NOMO-1 treated with dmso at 0.1 percent for 144 hours (cell line): Measurements from ENCODE around the gene OTUB1.

Experiments
- DNase-seq: peaks from one replicate; lab custom pipeline; 2025; ENCODE audit not compliant: unreplicated experiment; lab: John Stamatoyannopoulos, UW

The OTUB1 gene

GRCh38 chr11:64022125-64022784 is 36.0 kb downstream of the OTUB1 start:
- no peak for DNase-seq

GRCh38 chr11:64023712-64024710 is 37.8 kb downstream of the OTUB1 start:
- no peak for DNase-seq

GRCh38 chr11:64025205-64025604 is 39.0 kb downstream of the OTUB1 start:
- DNase-seq: no peak

GRCh38 chr11:64026575-64027205 is 40.5 kb downstream of the OTUB1 start:
- no peak for DNase-seq

GRCh38 chr11:64027651-64028397 is 41.6 kb downstream of the OTUB1 start:
- peak; percentile 77 for DNase-seq

- peak; percentile 42 for DNase-seq
These were observed 42.3 kb downstream of the OTUB1 start for GRCh38 chr11:64028398-64029115.

GRCh38 chr11:64029773-64030172 is 43.5 kb downstream of the OTUB1 start:
- DNase-seq: no peak

GRCh38 chr11:64031001-64031400 is 44.8 kb downstream of the OTUB1 start:
- DNase-seq: no peak

- DNase-seq: no peak
These were observed 45.8 kb downstream of the OTUB1 start for GRCh38 chr11:64032050-64032449.

- DNase-seq: no peak
These were observed 48.2 kb downstream of the OTUB1 start for GRCh38 chr11:64034411-64034811.

GRCh38 chr11:64035081-64035524 is 48.9 kb downstream of the OTUB1 start:
- no peak for DNase-seq

- DNase-seq: no peak
These were observed 49.3 kb downstream of the OTUB1 start, which contains the start of gene FLRT1 for GRCh38 chr11:64035576-64035975. TSS of gene FLRT1 (plus strand) at chr11:64035931. CDS start at chr11:64116268, 80,337 bp downstream.

- DNase-seq: no peak
These were observed 50.1 kb downstream of the OTUB1 start for GRCh38 chr11:64036087-64037026.

- no peak for DNase-seq
These were observed 50.9 kb downstream of the OTUB1 start for GRCh38 chr11:64037027-64037634.

- no peak for DNase-seq
These were observed 52.3 kb downstream of the OTUB1 start for GRCh38 chr11:64038500-64038899.

- DNase-seq: no peak
These were observed 52.9 kb downstream of the OTUB1 start for GRCh38 chr11:64039012-64039665.

- no peak for DNase-seq
These were observed 54.6 kb downstream of the OTUB1 start for GRCh38 chr11:64040684-64041322.

- no peak for DNase-seq
These were observed 55.6 kb downstream of the OTUB1 start for GRCh38 chr11:64041846-64042245.
